GM13977 (cell line): ENCODE data around the gene PADI1.

Source experiments
- DNase-seq: peaks from one replicate; pipeline ENCODE4 v3.0.0; 2012; ENCODE audit warnings: low spot score
- CTCF ChIP-seq: IDR thresholded peaks from 2 replicates; pipeline ENCODE4 v1.5.1; 2012; ENCODE audit warnings: mild to moderate bottlenecking, control low read depth; ENCODE audit not compliant: insufficient read depth; ENCODE audit errors: extremely low read depth, missing control alignments
- in situ Hi-C: fragments of 300-500 bp; cut with MboI; formaldehyde crosslinking; loops from one replicate; pipeline ENCODE4 v1.12.0; 2022; ENCODE audit warnings: low sequenced_read_pairs, low pct_unique_long_range_greater_than_20kb, mixed read lengths, inconsistent platforms; ENCODE audit not compliant: unreplicated experiment

PADI1 gene

GRCh38 chr1:17196496-17197185 lies 8.3 kb upstream of the PADI1 start:
- DNase-seq, result no peak
- in situ Hi-C loops, result no loop called here
- TF ChIP-seq CTCF, result no peak

GRCh38 chr1:17197696-17198095 lies 7.2 kb upstream of the PADI1 start:
- no peak for TF ChIP-seq CTCF
- no peak for DNase-seq
- in situ Hi-C loops, result no loop called here

- TF ChIP-seq CTCF, result no peak
- DNase-seq, result no peak
- in situ Hi-C loops, result no loop called here
Measured at GRCh38 chr1:17198476-17199258, 6.3 kb upstream of the PADI1 start.

- in situ Hi-C loops, result no loop called here
Measured at GRCh38 chr1:17199267-17200044, 5.5 kb upstream of the PADI1 start.

GRCh38 chr1:17200246-17200645 lies 4.7 kb upstream of the PADI1 start:
- no peak for DNase-seq
- no peak for TF ChIP-seq CTCF
- in situ Hi-C loops, result no loop called here

More at GRCh38 chr1:17199267-17200044, 5.5 kb upstream of the PADI1 start:
- no peak for TF ChIP-seq CTCF
- DNase-seq, result no peak

GRCh38 chr1:17200756-17201155 lies 4.2 kb upstream of the PADI1 start:
- no peak for DNase-seq
- in situ Hi-C loops, result no loop called here

More at GRCh38 chr1:17200756-17201155, 4.2 kb upstream of the PADI1 start:
- TF ChIP-seq CTCF, result no peak
